C4-2B (cell line): Measurements from ENCODE around the gene FECH.
"Not testable (repeated sequence)": the region's sequence is repeated elsewhere in the genome, so short reads cannot be mapped to it uniquely, and the experiment has no call there.

Experiments used
- ZFX ChIP-seq: fragments of 450-650 bp; IDR thresholded peaks from 2 replicates; pipeline ENCODE4 v1.6.1; 2017
- TF ChIP-seq, protein P1 (sequence below): fragments of 450-650 bp; conservative IDR thresholded peaks from 2 replicates; pipeline ENCODE4 v1.5.1; 2017; ENCODE audit warnings: mild to moderate bottlenecking

- TF ChIP-seq, protein P1, sequence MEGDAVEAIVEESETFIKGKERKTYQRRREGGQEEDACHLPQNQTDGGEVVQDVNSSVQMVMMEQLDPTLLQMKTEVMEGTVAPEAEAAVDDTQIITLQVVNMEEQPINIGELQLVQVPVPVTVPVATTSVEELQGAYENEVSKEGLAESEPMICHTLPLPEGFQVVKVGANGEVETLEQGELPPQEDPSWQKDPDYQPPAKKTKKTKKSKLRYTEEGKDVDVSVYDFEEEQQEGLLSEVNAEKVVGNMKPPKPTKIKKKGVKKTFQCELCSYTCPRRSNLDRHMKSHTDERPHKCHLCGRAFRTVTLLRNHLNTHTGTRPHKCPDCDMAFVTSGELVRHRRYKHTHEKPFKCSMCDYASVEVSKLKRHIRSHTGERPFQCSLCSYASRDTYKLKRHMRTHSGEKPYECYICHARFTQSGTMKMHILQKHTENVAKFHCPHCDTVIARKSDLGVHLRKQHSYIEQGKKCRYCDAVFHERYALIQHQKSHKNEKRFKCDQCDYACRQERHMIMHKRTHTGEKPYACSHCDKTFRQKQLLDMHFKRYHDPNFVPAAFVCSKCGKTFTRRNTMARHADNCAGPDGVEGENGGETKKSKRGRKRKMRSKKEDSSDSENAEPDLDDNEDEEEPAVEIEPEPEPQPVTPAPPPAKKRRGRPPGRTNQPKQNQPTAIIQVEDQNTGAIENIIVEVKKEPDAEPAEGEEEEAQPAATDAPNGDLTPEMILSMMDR, result not testable (repeated sequence)
- TF ChIP-seq ZFX, result not testable (repeated sequence)
Observed at GRCh38 chr18:57592716-57593115, 6.2 kb upstream of the FECH start.
